A673 (cell line): Measurements from ENCODE around the gene OSBP2.

Source experiments
- CTCF ChIP-seq: fragments of 300-800, 200-600 bp; sonication (generic); conservative IDR thresholded peaks from 2 replicates; pipeline ENCODE4 v1.5.1; 2017; ENCODE audit warnings: low read depth, mild to moderate bottlenecking, antibody characterized with exemption, low read length, moderate library complexity, mixed read lengths
- EZH2 ChIP-seq: fragments of 200-600 bp; sonication (generic); IDR thresholded peaks from 2 replicates; pipeline ENCODE4 v1.6.1; 2017; ENCODE audit warnings: borderline replicate concordance, low read depth, mild to moderate bottlenecking, mixed read lengths, antibody characterized with exemption, low read length; ENCODE audit not compliant: poor library complexity, severe bottlenecking

DNA sequence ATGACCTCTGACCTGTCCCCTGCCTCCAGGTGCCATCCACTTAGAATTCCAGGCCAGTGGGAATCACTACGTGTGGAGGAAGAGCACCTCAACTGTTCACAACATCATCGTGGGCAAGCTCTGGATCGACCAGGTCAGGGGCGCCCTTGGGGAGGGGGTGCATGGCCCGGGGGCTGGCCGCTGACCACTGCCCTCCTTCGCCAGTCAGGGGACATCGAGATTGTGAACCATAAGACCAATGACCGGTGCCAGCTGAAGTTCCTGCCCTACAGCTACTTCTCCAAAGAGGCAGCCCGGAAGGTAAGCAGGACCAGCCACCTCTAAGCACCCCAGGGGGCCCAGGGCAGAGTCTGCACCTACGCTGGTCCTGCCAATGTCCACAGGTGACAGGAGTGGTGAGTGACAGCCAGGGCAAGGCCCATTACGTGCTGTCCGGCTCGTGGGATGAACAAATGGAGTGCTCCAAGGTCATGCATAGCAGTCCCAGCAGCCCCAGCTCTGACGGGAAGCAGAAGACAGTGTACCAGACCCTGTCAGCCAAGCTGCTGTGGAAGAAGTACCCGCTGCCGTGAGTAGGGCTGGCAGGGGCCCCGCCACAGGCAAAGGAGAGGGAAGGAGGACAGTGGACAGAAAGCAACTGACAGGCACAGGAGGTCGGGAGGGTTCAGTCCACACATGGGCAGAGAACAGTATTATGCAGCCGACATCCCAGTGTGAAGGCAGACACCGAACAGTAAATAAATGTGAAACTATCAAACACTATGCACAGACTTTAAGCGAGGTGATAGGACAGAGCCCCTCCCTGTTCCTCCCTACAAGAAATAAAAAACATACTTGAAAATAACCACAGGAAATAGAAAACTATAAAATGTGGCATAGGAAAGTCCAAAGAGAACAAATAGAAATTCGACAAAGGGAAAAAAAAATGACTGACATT lies 199.0 kb downstream of the OSBP2 start:
- TF ChIP-seq CTCF (no peak), EZH2 (no peak)
